Parathyroid adenoma (tissue), 2 donors: ENCODE measurements around the gene CHMP5.

Source experiments
- H2AFZ ChIP-seq: fragments of 300-600 bp; sonication (generic); one replicate; pipeline ENCODE4 v1.7.0; 2017; ENCODE audit warnings: antibody characterized with exemption, mild to moderate bottlenecking
- H3K27ac ChIP-seq: fragments of 300-600 bp; sonication (generic); one replicate; pipeline ENCODE4 v1.7.0; 2017
- H3K27me3 ChIP-seq: fragments of 300-600 bp; sonication (generic); one replicate; pipeline ENCODE4 v1.7.0; 2017; ENCODE audit warnings: low read length; ENCODE audit not compliant: control insufficient read depth, insufficient read depth
- H3K36me3 ChIP-seq: fragments of 300-600 bp; sonication (generic); one replicate; pipeline ENCODE4 v1.7.0; 2017; ENCODE audit warnings: low read length; ENCODE audit not compliant: control insufficient read depth, insufficient read depth
- H3K4me1 ChIP-seq: fragments of 300-600 bp; sonication (generic); one replicate; pipeline ENCODE4 v1.7.0; 2017; ENCODE audit warnings: control low read depth
- H3K4me2 ChIP-seq: fragments of 300-600 bp; sonication (generic); one replicate; pipeline ENCODE4 v1.7.0; 2017; ENCODE audit warnings: low read length
- H3K4me3 ChIP-seq: fragments of 300-600 bp; sonication (generic); one replicate; pipeline ENCODE4 v1.7.0; 2017; ENCODE audit warnings: low read depth, low read length
- H3K79me2 ChIP-seq: fragments of 300-600 bp; sonication (generic); one replicate; pipeline ENCODE4 v1.7.0; 2017; ENCODE audit warnings: control low read depth
- H3K9ac ChIP-seq: fragments of 300-600 bp; sonication (generic); one replicate; pipeline ENCODE4 v1.7.0; 2017; ENCODE audit warnings: mild to moderate bottlenecking
- H3K9me3 ChIP-seq: fragments of 300-600 bp; sonication (generic); one replicate; pipeline ENCODE4 v1.7.0; 2017; ENCODE audit warnings: low read length; ENCODE audit not compliant: control insufficient read depth
- TF ChIP-seq, protein P1 (sequence below): fragments of 300-600 bp; sonication (generic); IDR thresholded peaks from one replicate; pipeline ENCODE4 v1.7.0; 2017; ENCODE audit warnings: antibody characterized with exemption, mild to moderate bottlenecking
- donor health status: primary hyperparathyroidism.

The CHMP5 gene

DNA sequence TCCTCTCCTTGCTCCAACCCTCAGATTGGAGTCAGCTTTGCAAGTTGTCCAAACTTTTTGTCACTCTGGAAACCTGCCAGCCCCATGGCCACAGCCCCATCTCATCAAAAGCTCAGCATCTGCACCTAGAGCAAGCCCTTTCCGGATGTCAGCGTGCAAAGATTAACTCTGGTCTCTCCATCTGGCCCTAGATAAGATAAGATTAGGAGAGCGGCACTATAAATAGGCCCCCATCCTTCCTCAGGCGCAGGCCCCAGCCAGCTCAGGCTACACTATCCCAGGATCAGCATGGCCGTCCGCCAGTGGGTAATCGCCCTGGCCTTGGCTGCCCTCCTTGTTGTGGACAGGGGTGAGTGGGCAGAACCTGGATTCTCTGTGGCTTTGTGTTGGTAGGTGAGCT is 24.9 kb upstream of the CHMP5 start, which contains the start of gene SPINK4:
TSS of gene SPINK4 (plus strand) at position 247 of the 400 bp plus-strand sequence. CDS start at position 289, 42 bp downstream.
- TF ChIP-seq, protein P1, sequence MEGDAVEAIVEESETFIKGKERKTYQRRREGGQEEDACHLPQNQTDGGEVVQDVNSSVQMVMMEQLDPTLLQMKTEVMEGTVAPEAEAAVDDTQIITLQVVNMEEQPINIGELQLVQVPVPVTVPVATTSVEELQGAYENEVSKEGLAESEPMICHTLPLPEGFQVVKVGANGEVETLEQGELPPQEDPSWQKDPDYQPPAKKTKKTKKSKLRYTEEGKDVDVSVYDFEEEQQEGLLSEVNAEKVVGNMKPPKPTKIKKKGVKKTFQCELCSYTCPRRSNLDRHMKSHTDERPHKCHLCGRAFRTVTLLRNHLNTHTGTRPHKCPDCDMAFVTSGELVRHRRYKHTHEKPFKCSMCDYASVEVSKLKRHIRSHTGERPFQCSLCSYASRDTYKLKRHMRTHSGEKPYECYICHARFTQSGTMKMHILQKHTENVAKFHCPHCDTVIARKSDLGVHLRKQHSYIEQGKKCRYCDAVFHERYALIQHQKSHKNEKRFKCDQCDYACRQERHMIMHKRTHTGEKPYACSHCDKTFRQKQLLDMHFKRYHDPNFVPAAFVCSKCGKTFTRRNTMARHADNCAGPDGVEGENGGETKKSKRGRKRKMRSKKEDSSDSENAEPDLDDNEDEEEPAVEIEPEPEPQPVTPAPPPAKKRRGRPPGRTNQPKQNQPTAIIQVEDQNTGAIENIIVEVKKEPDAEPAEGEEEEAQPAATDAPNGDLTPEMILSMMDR: no peak
- no peaks in the 10 kb centered on the region for H3K36me3 ChIP-seq
- no peaks in the 10 kb centered on the region for H3K9me3 ChIP-seq
- H3K4me1 ChIP-seq: peaks cover 9% of the 10 kb centered on the region
- H3K27ac ChIP-seq: peak within 1 kb of the TSS; percentile 77
- H3K4me2 ChIP-seq: peak within 1 kb of the TSS; percentile 27
- H2AFZ ChIP-seq: peak within 1 kb of the TSS; percentile 60
- no peak within 1 kb of the TSS for H3K9ac ChIP-seq
- no peaks in the 10 kb centered on the region for H3K79me2 ChIP-seq
- no peaks in the 10 kb centered on the region for H3K27me3 ChIP-seq
- no peak within 1 kb of the TSS for H3K4me3 ChIP-seq

DNA sequence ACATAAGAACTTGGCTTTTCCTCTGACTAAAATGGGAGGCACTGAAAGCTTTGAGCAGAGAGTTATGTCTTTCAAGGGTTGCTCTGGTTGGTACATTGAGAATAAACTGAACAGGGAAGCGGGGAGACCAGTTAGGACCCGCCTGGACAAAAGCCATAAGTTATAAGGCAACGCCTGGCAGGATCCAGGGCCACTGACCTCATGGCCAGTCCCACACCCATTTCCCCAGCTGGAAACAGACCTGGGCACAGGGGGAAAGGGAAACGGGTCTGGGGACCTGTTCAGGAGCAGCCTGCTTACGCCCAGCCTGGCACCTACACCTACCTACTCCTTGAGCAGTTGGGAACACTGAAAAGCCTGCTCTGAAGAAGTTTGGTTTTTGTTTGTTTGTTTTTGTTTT is 23.6 kb upstream of the CHMP5 start:
- no peak overlapping the region for H3K4me3 ChIP-seq
- no peaks in the 10 kb centered on the region for H3K79me2 ChIP-seq
- peaks cover 9% of the 10 kb centered on the region for H3K4me1 ChIP-seq
- H2AFZ ChIP-seq: no peak overlapping the region
- TF ChIP-seq, protein P1: no peak
- H3K9me3 ChIP-seq: no peaks in the 10 kb centered on the region
- no peaks in the 10 kb centered on the region for H3K36me3 ChIP-seq
- H3K27me3 ChIP-seq: no peaks in the 10 kb centered on the region
- H3K9ac ChIP-seq: no peak overlapping the region
- H3K4me2 ChIP-seq: no peak overlapping the region
- H3K27ac ChIP-seq: peak overlapping the region; percentile 77

DNA sequence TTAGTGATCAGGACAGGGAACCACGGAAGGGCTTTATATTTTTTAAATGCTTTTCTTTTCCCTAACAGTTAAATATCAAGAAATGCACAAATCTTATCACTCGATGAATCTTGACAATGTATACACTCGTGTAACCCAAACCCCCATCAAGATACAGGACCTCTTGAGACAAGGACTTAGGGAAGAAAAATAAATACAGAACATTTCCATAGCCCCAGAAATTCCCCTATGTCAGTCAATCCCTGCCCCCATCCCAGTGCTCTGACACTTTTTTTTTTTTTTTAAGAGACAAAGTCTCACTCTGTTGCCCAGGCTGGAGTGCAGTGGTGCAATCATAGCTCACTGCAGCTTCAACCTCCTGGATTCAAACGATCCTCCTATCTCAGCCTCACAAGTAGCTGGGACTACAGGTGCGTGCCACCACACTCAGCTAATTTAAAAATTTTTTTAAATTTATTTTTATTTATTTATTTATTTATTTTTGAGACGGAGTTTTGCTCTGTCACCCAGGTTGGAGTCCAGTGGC is 22.2 kb upstream of the CHMP5 start:
- Histone ChIP-seq H3K27ac (no peak overlapping the region), H3K4me1 (peaks cover 9% of the 10 kb centered on the region), H3K36me3 (no peaks in the 10 kb centered on the region), H3K4me2 (no peak overlapping the region), H3K27me3 (no peaks in the 10 kb centered on the region), H2AFZ (no peak overlapping the region), H3K4me3 (no peak overlapping the region), H3K79me2 (no peaks in the 10 kb centered on the region), H3K9me3 (no peaks in the 10 kb centered on the region), H3K9ac (no peak overlapping the region)
- TF ChIP-seq, protein P1: no peak

DNA sequence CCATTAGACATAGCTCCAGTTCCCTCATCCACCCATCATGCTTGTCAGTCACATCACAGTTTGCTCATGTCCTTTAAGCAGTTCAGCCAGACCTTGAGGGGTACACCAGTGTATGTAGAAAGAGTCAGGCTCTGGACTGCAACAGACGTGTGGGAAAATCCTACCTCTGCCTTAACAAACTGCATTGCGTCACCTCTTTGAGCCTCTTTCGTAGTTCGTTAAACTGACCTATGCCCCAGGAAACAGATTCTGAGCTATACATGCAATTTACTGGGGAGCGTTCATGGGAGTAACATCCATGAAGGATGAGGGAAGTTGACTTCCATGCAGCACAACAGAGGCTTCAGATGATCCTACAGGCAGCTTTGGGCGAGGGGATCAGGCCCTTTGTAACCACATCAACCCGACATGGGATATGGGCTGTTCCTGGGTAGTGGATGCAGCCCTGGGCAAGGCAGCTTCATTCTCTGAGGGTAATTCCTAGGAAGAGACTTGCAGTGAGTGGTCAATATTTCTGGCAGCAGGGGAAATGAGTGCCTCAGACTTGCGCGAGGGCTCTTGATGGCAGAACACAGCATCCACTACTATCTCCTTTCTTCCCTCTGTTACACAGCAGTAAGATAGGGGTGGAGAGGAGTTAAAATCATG is 20.6 kb upstream of the CHMP5 start:
- Histone ChIP-seq H3K4me1 (peaks cover 8% of the 10 kb centered on the region), H3K79me2 (no peaks in the 10 kb centered on the region), H3K9me3 (no peaks in the 10 kb centered on the region), H3K36me3 (no peaks in the 10 kb centered on the region), H3K9ac (no peak overlapping the region), H3K4me2 (no peak overlapping the region), H3K27ac (no peak overlapping the region), H3K27me3 (no peaks in the 10 kb centered on the region), H2AFZ (no peak overlapping the region), H3K4me3 (no peak overlapping the region)
- TF ChIP-seq, protein P1: no peak

DNA sequence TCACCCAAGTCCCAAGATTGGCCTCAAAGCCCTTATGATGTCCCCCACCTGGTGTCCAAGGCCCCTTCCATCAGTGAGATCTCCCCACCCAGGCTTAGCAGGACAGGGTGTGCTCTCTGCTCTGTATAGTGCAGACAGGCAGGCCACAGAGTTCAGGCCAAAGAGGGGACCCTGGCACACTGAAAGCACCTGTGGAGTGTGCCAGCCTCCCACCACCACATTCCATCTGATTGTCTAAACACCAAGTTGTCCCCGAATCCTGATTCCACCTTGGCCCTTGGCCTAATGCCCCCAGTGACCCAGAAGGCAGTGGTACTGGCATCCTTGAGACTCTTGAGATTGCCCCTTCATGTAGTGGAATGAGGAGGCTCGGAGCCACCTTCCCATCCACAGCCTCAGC is 19.5 kb upstream of the CHMP5 start:
- no peak overlapping the region for H3K4me3 ChIP-seq
- H3K4me1 ChIP-seq: peaks cover 5% of the 10 kb centered on the region
- H3K27ac ChIP-seq: no peak overlapping the region
- H3K9me3 ChIP-seq: no peaks in the 10 kb centered on the region
- H3K4me2 ChIP-seq: no peak overlapping the region
- H3K9ac ChIP-seq: no peak overlapping the region
- no peaks in the 10 kb centered on the region for H3K79me2 ChIP-seq
- TF ChIP-seq, protein P1: no peak
- H3K27me3 ChIP-seq: no peaks in the 10 kb centered on the region
- H2AFZ ChIP-seq: no peak overlapping the region
- no peaks in the 10 kb centered on the region for H3K36me3 ChIP-seq
